Activated CD4-positive, alpha-beta T cell treated with anti-CD3 and anti-CD28 coated beads, Interleukin-2, amount 50 U/mL, for 16 hours (primary cell): ENCODE measurements around the gene GASK1A.

Experiments used
- DNase-seq: peaks from one replicate; pipeline ENCODE4 v3.0.0-alpha.2; 2020

The GASK1A gene

DNA sequence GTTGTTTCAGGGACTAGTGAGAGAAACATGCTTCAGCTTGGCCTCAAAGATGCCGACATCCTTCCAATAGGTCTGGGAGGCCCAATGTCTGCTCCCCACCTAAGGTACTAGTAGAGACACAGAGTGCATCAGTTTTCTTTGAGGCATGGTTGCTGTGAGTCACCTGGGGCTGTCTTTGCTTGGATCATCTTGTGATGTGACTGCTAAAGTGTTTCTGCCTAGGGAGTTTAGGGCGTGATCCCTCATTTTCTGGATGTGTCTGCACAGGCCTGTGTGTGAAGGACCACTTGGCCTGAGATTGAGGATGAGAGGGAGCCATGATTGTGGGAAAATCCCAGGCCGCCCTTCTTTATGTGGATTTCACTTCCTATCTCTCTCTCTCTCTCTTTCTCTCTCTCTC, 4.8 kb downstream of the GASK1A start:
- no peak for DNase-seq

- DNase-seq, result no peak
These were observed 5.6 kb downstream of the GASK1A start for GRCh38 chr3:42984701-42985100.

- no peak for DNase-seq
These were observed 9.0 kb downstream of the GASK1A start for GRCh38 chr3:42988097-42988496.

GRCh38 chr3:42988566-42988965, 9.5 kb downstream of the GASK1A start:
- DNase-seq, result no peak

DNA sequence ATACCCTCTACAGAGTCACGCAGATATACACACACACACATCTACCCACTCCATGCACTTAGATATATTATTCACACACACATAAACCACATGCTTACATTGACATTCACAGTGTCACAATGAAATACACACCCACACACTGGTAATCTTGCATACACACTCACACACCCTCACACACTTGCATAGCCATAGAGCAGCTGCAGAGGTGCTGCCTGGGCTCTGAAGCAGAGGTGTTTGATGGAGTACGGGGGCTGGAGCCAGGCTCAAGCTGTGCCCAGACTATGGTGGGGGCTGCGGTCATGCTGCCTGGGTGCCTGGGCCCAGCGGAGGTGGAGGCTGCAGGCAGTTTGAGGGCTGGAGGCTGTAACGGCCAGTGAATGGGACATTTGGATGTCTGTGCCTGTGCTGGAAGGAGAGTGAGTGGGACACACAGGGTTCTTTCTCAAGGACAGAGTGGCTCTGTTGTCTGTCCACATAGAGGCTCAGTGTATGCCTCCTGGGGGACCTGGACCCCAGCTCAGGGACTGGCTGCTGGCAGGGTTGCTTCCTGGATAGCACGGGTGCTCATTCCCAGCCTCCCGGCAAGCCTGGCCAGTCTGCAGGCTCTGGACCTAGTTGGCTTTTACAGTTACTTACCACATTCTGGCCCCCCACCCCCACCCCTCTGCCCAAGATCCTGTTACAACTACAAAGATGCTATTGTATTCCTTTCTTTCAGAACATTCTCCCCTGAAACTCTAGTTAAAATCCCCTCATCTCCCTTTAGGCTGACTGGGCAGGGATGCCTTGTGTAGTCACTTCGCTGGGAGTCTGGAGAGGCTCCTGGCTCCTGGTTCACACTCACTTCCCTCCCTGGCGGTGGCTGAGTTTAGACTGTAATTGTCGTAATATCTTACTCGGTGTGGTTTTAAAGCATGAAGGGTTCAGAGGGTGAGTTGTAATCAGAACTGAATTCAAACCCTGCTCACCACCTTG, 12.5 kb downstream of the GASK1A start:
- DNase-seq, result no peak

GRCh38 chr3:42994595-42994994, 15.5 kb downstream of the GASK1A start:
- no peak for DNase-seq

DNA sequence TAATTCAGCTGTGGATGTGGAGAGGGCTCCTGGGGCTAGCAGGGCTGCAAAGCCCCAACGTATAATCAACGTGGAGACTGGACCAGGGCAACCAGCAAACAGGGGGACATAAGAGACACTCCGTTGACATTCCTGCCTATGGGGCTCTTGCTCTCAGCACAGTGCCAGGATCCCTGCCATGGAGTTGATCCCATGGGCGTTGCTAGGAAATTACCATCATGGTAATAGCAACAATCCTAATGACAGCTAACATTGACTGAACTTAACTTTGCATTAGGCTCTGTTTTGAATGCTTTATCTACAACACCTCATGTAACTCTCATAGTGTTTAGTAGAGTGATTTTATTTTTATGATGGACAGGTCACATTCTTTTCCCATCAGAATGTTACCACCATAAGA, 16.9 kb downstream of the GASK1A start:
- DNase-seq, result no peak

DNA sequence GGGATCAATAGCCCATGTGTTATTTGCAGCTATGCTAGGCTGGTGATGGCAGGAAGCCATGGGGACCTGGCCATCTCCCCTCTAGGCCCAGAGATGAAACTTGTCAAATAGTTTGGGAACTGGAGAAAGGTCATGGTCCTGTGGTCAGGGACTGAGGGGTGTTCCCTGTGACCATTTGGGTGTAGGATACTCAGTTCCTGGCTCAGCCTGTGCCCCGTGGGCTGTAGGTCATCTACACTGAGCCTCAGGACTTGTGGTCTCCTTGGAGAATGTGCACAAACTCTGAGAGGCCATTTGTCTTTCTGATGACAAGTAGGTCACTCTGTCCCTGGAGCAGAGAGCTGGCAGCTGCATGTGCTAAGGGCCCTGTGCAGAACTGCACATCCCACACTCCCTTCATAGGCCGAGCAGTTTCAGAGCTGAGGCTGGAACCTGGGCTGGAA, 17.5 kb downstream of the GASK1A start:
- no peak for DNase-seq

DNA sequence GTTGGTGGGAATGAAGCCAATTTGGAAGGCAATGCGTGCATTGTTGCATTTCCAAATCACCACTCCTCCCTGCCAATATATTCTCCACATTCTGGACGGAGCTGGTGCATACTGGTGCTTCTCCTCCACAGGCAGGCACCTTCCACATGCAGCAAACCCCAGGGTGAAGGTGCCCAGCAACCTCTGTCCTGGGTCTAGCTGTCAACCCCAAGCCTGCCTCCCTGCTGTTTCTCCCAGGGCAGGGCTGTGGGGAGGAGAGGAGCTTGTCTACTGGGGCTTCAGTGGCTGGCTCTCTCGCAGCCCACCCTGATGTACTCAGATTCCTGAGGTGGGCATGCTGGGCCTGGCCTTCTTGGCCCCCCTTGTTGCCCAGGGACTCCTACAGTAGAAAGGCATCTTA, 20.1 kb downstream of the GASK1A start:
- DNase-seq, result no peak

- DNase-seq, result no peak
These were observed 20.5 kb downstream of the GASK1A start for GRCh38 chr3:42999632-43000031.

GRCh38 chr3:43000387-43000786, 21.3 kb downstream of the GASK1A start:
- no peak for DNase-seq

- DNase-seq, result no peak
These were observed 22.0 kb downstream of the GASK1A start for GRCh38 chr3:43001094-43001553.

DNA sequence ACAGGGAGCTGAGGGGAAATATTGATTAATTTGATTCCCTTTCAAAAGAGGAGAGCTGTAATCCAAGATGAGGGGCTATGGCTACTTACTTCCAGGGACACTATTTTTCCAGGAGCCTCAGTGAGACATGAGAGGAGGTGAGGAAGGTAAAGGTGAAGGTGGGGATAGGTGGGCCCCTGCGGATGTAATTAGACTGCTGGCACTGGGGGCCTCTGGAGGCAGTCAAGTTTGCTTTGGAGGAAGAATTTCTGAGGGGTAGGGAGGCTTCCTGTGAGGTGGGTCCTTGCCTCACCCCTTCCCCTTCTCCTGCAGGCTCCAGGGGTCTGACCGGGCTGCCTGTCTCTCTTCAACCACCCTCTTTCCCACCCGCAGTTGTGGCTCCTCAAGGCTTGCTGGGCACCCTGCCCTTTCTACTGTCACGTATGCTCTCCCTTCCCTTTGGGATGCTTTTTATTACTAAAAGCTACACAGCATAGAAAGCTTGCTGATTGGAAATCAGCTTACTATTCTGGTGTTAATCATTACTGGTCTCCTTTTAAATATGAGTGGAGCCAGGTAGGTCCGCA, 22.5 kb downstream of the GASK1A start:
- DNase-seq, result no peak

DNA sequence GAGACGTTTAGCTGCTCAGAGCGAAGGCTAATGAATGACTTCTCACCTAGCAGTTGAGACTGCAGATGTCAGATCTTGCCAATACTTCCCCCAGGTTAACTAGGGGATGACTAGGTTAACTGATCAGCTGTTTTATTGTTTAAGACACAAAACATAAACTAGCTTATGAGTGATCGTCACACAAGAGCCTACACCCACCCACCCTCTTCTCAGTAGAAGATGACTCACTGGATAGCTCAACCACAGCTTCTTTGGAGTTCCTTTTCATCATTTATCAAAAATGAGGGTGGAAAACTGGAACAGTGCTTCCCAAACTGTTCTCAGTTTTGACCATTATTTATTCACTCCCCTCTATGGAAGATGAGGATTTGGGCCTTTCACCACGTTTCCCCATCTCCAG, 25.2 kb downstream of the GASK1A start:
- DNase-seq, result no peak

- no peak for DNase-seq
These were observed 26.1 kb downstream of the GASK1A start for GRCh38 chr3:43005253-43005652.

DNA sequence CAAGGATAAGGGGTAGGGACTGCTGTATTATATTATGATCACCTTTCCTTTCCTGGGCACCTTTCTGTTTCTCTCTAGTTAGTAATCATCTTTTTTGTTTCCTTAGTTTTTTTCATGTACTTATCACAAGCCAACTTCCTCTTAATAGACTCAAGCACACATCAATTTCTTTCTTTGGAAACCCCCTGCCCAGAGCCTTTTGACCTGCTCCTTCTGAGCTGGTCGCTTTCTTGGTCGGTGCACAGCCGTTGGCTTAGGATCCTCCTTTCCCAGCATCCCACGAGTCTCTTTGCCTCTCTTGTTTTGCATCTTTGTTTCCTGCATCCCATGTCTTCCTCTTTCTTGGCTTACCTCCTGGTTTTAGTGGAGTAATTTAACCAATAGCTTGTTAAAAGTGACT, 26.9 kb downstream of the GASK1A start:
- DNase-seq, result no peak

GRCh38 chr3:43006825-43007224, 27.7 kb downstream of the GASK1A start:
- no peak for DNase-seq

DNA sequence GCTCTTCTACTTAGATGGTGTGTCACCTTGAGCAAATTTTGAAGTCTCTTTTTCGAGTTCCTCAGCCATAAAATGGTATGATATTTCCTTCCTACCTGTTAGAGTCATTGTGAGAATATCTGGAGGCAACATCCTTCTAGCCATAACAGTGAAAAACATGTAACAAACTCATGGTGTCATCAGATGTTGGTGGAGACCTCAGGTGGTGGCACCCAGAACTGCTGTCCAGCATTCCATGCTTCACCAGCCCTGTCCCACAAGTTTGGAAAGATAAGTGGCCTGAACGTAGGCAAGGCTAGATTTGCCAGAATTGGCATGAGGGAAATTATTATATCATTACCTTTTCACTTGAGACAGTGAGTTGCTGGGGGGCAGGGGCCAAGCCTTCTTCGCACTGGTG, 30.4 kb downstream of the GASK1A start:
- DNase-seq, result no peak

- no peak for DNase-seq
These were observed 31.5 kb downstream of the GASK1A start for GRCh38 chr3:43010638-43011037.

DNA sequence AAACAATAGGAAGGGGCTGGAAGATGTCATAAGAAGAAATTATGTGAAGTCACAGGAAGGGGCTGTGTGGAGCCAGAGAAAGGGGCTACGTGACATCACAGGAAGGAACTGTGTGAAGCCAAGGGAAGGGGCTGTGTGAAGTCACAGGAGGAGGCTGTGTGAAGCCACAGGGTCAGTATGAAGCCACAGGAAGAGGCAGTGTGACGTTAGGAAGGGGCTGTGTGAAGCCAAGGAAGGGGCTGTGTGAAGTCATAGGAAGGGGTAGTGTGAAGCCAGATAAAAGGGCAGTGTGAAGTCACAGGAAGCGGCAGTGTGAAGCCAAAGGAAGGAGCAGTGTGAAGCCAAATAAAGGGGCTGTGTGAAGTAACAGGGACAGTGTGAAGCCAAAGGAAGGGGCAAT, 32.5 kb downstream of the GASK1A start:
- no peak for DNase-seq

DNA sequence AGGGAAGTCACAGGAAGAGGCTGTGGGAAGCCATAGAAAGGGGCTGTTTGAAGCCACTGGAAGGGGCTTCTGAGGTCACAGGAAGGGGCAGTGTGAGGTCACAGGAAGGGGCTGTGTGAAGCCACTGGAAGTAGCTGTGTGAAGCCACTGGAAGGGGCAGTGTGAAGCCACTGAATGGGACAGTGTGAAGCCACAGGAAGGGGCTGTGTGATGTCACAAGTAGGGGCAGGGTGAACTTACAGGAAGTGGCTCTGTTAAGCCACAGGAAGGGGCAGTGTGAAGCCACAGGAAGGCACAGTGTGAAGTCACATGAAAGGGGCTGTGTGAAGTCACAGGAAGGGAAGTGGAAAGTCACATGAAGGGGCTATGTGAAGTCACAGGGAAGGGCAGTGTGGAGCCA, 33.1 kb downstream of the GASK1A start:
- no peak for DNase-seq

- DNase-seq, result no peak
These were observed 34.1 kb downstream of the GASK1A start for GRCh38 chr3:43013256-43013655.

DNA sequence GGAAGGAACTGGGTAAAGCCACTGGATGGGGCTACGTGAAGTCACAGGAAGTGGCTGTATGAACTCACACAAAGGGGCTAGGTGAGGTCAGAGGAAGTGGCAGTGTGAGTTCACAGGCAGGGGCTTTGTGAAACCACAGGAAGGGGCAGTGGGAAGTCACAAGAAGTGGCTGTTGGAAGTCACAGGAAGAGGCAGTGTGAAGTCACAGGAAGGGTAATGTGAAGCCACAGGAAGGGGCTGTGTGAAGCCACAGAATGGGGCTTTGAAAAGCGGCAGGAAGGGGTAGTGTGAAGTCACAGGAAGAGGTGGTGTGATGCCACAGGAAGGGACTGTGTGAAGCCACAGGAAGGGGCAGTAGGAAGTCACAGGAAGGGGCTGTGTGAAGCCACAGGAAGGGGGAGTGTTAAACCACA, 34.6 kb downstream of the GASK1A start:
- no peak for DNase-seq

DNA sequence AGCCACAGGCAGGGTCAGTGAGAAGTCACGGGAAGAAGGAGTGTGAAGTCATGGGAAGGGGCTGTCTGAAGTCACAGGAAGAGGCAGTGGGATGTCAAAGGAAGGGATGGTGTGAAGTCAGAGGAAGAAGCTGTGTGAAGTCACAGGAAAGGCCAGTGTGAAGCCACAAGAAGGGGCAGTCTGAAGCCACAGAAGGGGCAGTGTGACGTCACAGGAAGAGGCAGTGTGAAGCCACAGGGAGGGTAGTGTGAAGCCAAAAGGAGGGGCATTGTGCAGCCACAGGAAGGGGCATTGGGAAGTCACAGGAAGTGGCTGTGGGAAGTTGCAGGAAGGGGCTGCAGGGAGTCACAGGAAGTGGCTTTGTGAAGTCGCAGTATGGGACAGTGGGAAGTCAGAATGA, 35.1 kb downstream of the GASK1A start:
- no peak for DNase-seq
